Keratinocyte (primary cell): Measurements from ENCODE around the gene ZCCHC3. TPM values are rescaled to one million over a fixed set of nuclear protein-coding genes. Genes with fewer than 3 reads are reported as not detected.
"Not testable (repeated sequence)": the region's sequence is repeated elsewhere in the genome, so short reads cannot be mapped to it uniquely, and the experiment has no call there.

Experiments used
- DNase-seq: peaks from one replicate; pipeline ENCODE4 v3.0.0-alpha.2; 2011; ENCODE audit warnings: low read depth, missing footprints, low spot score
- FAIRE-seq: peaks from 2 replicates; lab custom pipeline; 2011; peaks lifted over from hg19 to GRCh38; lab: Jason Lieb, UNC
- H2AFZ ChIP-seq: 2 replicates; pipeline ENCODE4 v1.6.0; 2012; ENCODE audit warnings: low read length, control low read depth, inconsistent platforms; ENCODE audit not compliant: control insufficient read depth
- H3K27ac ChIP-seq: 2 replicates; pipeline ENCODE4 v1.5.1; 2011; ENCODE audit warnings: low read length; ENCODE audit not compliant: control insufficient read depth, insufficient read depth
- H3K27me3 ChIP-seq: 3 replicates; pipeline ENCODE4 v1.6.0; 2011; ENCODE audit warnings: low read length; ENCODE audit not compliant: control insufficient read depth, insufficient read depth; ENCODE audit errors: extremely low read depth
- H3K36me3 ChIP-seq, 2 experiments: 2 replicates in 1 of 2; 3 replicates in 1 of 2; pipeline ENCODE4 v1.5.1; 2011; ENCODE audit warnings: low read length in 2 of 2, mild to moderate bottlenecking in 1 of 2; ENCODE audit not compliant: control insufficient read depth in 2 of 2, insufficient read depth in 2 of 2; ENCODE audit errors: extremely low read depth in 1 of 2
- H3K4me1 ChIP-seq: 3 replicates; pipeline ENCODE4 v1.5.1; 2011; ENCODE audit warnings: low read length; ENCODE audit not compliant: control insufficient read depth, insufficient read depth; ENCODE audit errors: extremely low read depth
- H3K4me2 ChIP-seq: 3 replicates; pipeline ENCODE4 v1.6.0; 2011; ENCODE audit warnings: low read depth, low read length; ENCODE audit not compliant: control insufficient read depth, insufficient read depth; ENCODE audit errors: extremely low read depth
- H3K4me3 ChIP-seq, 3 experiments: fragments of 200-600 bp in 1 of 3; sonication (generic) in 1 of 3; 2 replicates in 2 of 3; 3 replicates in 1 of 3; pipeline ENCODE4 v1.5.1; 2011 to 2016; ENCODE audit warnings: low read length in 3 of 3, mild to moderate bottlenecking in 3 of 3, control low read depth in 2 of 3, inconsistent platforms in 1 of 3, low read depth in 1 of 3, mixed read lengths in 1 of 3, mixed run types in 1 of 3, moderate library complexity in 1 of 3; ENCODE audit not compliant: control insufficient read depth in 2 of 3, insufficient read depth in 2 of 3; ENCODE audit errors: extremely low read depth in 1 of 3
- H3K79me2 ChIP-seq: 2 replicates; pipeline ENCODE4 v1.6.0; 2012; ENCODE audit warnings: low read length; ENCODE audit not compliant: control insufficient read depth, insufficient read depth
- H3K9ac ChIP-seq: 3 replicates; pipeline ENCODE4 v1.6.0; 2011; ENCODE audit warnings: low read length; ENCODE audit not compliant: control insufficient read depth, insufficient read depth; ENCODE audit errors: extremely low read depth
- H3K9me1 ChIP-seq: 3 replicates; pipeline ENCODE4 v1.6.0; 2011; ENCODE audit warnings: low read length; ENCODE audit not compliant: control insufficient read depth, insufficient read depth; ENCODE audit errors: extremely low read depth
- H3K9me3 ChIP-seq: 2 replicates; pipeline ENCODE4 v1.5.1; 2012; ENCODE audit warnings: low read depth, low read length; ENCODE audit not compliant: control insufficient read depth
- H4K20me1 ChIP-seq: 3 replicates; pipeline ENCODE4 v1.6.0; 2011; ENCODE audit warnings: low read length; ENCODE audit not compliant: control insufficient read depth, insufficient read depth; ENCODE audit errors: extremely low read depth
- CTCF ChIP-seq, 3 experiments: IDR thresholded peaks in 1 of 3; conservative IDR thresholded peaks in 1 of 3; optimal IDR thresholded peaks in 1 of 3; 2 replicates in 2 of 3; 3 replicates in 1 of 3; pipeline versions ENCODE3 to v1.5.1; 2011; ENCODE audit warnings: low read length in 3 of 3, mild to moderate bottlenecking in 3 of 3, moderate library complexity in 2 of 3, control low read depth in 1 of 3, inconsistent platforms in 1 of 3; ENCODE audit not compliant: insufficient read depth in 2 of 3; ENCODE audit errors: extremely low read depth in 1 of 3
- EZH2 ChIP-seq: IDR thresholded peaks from one replicate; pipeline ENCODE4 v1.6.1; 2012; ENCODE audit warnings: inconsistent platforms, mild to moderate bottlenecking, low read length, moderate library complexity
- dilution Hi-C: fragments of 300-500 bp; cut with MboI; formaldehyde crosslinking; loops from one replicate; pipeline ENCODE4 v1.7.0; 2020; ENCODE audit warnings: low sequenced_read_pairs; ENCODE audit not compliant: extremely low pct_ligation_motif_present
- polyA plus RNA-seq, 5 experiments: library from polyadenylated mRNA; depleted of rRNA in 3 of 5; stranded (reverse) in 3 of 5; stranded (forward) in 1 of 5; unstranded in 1 of 5; fragments of >200 nt; gene quantifications; 1 replicate in 1 of 5; 2 replicates in 3 of 5; 3 replicates in 1 of 5; pipeline versions ENCODE4 v1.2.1 to v1.2.3, GENCODE V29; 2011 to 2012; ENCODE audit warnings: missing spikeins in 2 of 5, low read depth in 1 of 5, low replicate concordance in 1 of 5

The ZCCHC3 gene
- polyA plus RNA-seq, 1 donor (not counting 4 experiments of a cell fraction or from before 2014, with no cell fraction given), result 5.7 TPM

- DNase-seq (peak; percentile 41), FAIRE-seq (peak; percentile 77)
- TF ChIP-seq EZH2 (no peak), CTCF (optimal IDR thresholded peaks at IDR 0.05 in 1 of 3, IDR thresholded peaks at IDR 0.05 in 1 of 3, conservative IDR thresholded peaks at IDR 0.05 in 1 of 3; ENCODE audit: extremely low read depth in 1 of 3, insufficient read depth in 2 of 3, low read length in 3 of 3) (peak; percentile 84 to 95 (median 84))
- Histone ChIP-seq H3K9me1 (no peaks in the 10 kb centered on the region), H3K27me3 (no peaks in the 10 kb centered on the region), H3K9me3 (no peaks in the 10 kb centered on the region), H4K20me1 (peaks cover 3% of the 10 kb centered on the region), H3K4me1 (peaks cover 7% of the 10 kb centered on the region), H3K79me2 (no peaks in the 10 kb centered on the region), H3K27ac (no peak overlapping the region), H3K36me3 (peaks cover 0 to 2% of the 10 kb centered on the region in 2 experiments), H3K9ac (no peak overlapping the region), H3K4me3 (no peak overlapping the region), H3K4me2 (no peak overlapping the region), H2AFZ (no peak overlapping the region)
- dilution Hi-C loops, result no loop called here
These were observed 33.1 kb downstream of the ZCCHC3 start for GRCh38 chr20:330233-331149.

GRCh38 chr20:334578-334977, 37.2 kb downstream of the ZCCHC3 start:
- H3K9ac ChIP-seq, result no peak overlapping the region
- no peak overlapping the region for H3K4me2 ChIP-seq
- H3K9me3 ChIP-seq, result no peaks in the 10 kb centered on the region
- H3K36me3 ChIP-seq, result no peaks in the 10 kb centered on the region
- DNase-seq (no peak), FAIRE-seq (no peak)
- H3K9me1 ChIP-seq, result no peaks in the 10 kb centered on the region
- H3K4me1 ChIP-seq, result no peaks in the 10 kb centered on the region
- TF ChIP-seq CTCF (optimal IDR thresholded peaks at IDR 0.05 in 1 of 3, IDR thresholded peaks at IDR 0.05 in 1 of 3, conservative IDR thresholded peaks at IDR 0.05 in 1 of 3; ENCODE audit: extremely low read depth in 1 of 3, insufficient read depth in 2 of 3, low read length in 3 of 3) (no peak), EZH2 (no peak)
- no peaks in the 10 kb centered on the region for H3K79me2 ChIP-seq
- dilution Hi-C loops, result no loop called here
- no peak overlapping the region for H3K4me3 ChIP-seq
- H2AFZ ChIP-seq, result no peak overlapping the region
- H3K27ac ChIP-seq, result no peak overlapping the region
- H4K20me1 ChIP-seq, result peaks cover 3% of the 10 kb centered on the region
- no peaks in the 10 kb centered on the region for H3K27me3 ChIP-seq

DNA sequence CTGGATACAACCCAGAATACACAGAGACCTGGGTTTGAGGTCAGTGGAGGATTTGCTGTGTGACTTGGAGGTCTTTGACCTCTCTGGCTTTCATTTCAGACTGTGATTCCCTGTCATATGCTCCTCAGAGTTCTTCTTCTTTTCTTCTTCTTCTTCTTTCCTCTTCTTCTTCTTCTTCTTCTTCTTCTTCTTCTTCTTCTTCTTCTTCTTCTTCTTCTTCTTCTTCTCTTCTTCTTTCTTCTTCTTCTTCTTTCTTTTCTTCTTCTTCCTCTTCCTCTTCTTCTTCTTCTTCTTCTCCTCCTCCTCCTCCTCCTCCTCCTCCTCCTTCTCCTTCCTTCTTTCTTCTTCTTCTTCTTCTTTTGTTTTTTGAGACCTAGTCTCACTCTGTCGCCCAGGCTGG, 38.7 kb downstream of the ZCCHC3 start:
- FAIRE-seq, dilution Hi-C loops, H3K9me1 ChIP-seq, H3K4me1 ChIP-seq, H3K36me3 ChIP-seq, H2AFZ ChIP-seq, DNase-seq, H3K9ac ChIP-seq, H3K9me3 ChIP-seq, H3K27me3 ChIP-seq, H3K4me2 ChIP-seq, H3K79me2 ChIP-seq, H3K4me3 ChIP-seq, H4K20me1 ChIP-seq, H3K27ac ChIP-seq: not testable (repeated sequence)
